MM.1S (cell line): ENCODE results near the gene LRIT3.
"Not testable (repeated sequence)": the region's sequence is repeated elsewhere in the genome, so short reads cannot be mapped to it uniquely, and the experiment has no call there.

Experiments
- DNase-seq: peaks from one replicate; pipeline ENCODE4 v3.0.0-alpha.2; 2015
- H2AFZ ChIP-seq: fragments of 300-600 bp; sonication (generic); 2 replicates; pipeline ENCODE4 v1.6.0; 2016; ENCODE audit warnings: antibody characterized with exemption, low read length
- H3F3A ChIP-seq: fragments of 300-600 bp; sonication (generic); 2 replicates; pipeline ENCODE4 v1.6.1; 2016; ENCODE audit warnings: mild to moderate bottlenecking, antibody characterized with exemption, low read length, moderate library complexity, mixed read lengths; ENCODE audit not compliant: insufficient read depth
- H3K27ac ChIP-seq: fragments of 300-600 bp; sonication (generic); 2 replicates; pipeline ENCODE4 v1.5.1; 2016; ENCODE audit warnings: mild to moderate bottlenecking, low read length
- H3K27me3 ChIP-seq: fragments of 300-600 bp; sonication (generic); replicated peaks from 2 replicates; pipeline ENCODE4 v1.6.0; 2016; ENCODE audit warnings: low read length; ENCODE audit not compliant: insufficient read depth
- H3K36me3 ChIP-seq: fragments of 300-600 bp; sonication (generic); replicated peaks from 2 replicates; pipeline ENCODE4 v1.6.1; 2016; ENCODE audit warnings: mild to moderate bottlenecking, low read length, mixed read lengths; ENCODE audit not compliant: insufficient read depth
- H3K4me1 ChIP-seq: fragments of 300-600 bp; sonication (generic); 2 replicates; pipeline ENCODE4 v1.6.1; 2016; ENCODE audit warnings: low read length, mixed read lengths
- H3K4me2 ChIP-seq: fragments of 300-600 bp; sonication (generic); 2 replicates; pipeline ENCODE4 v1.6.0; 2016; ENCODE audit warnings: low read depth, low read length
- H3K4me3 ChIP-seq: fragments of 300-600 bp; sonication (generic); 2 replicates; pipeline ENCODE4 v1.5.1; 2016; ENCODE audit warnings: low read length, mixed read lengths
- H3K79me2 ChIP-seq: fragments of 300-600 bp; sonication (generic); 2 replicates; pipeline ENCODE4 v1.6.1; 2016; ENCODE audit warnings: mixed run types, low read length, mixed read lengths
- H3K9ac ChIP-seq: fragments of 300-600 bp; sonication (generic); 2 replicates; pipeline ENCODE4 v1.6.1; 2016; ENCODE audit warnings: low read length, mixed read lengths
- H3K9me2 ChIP-seq: fragments of 300-600 bp; sonication (generic); replicated peaks from 2 replicates; pipeline ENCODE4 v1.6.1; 2016; ENCODE audit warnings: mild to moderate bottlenecking, low read length, mixed read lengths; ENCODE audit not compliant: insufficient read depth
- H3K9me3 ChIP-seq: fragments of 300-600 bp; sonication (generic); replicated peaks from 2 replicates; pipeline ENCODE4 v1.6.1; 2016; ENCODE audit warnings: mild to moderate bottlenecking, low read length, mixed read lengths; ENCODE audit not compliant: insufficient read depth
- H4K20me1 ChIP-seq: fragments of 300-600 bp; sonication (generic); 2 replicates; pipeline ENCODE4 v1.6.1; 2016; ENCODE audit warnings: mild to moderate bottlenecking, low read length, moderate library complexity, mixed read lengths; ENCODE audit not compliant: insufficient read depth
- CTCF ChIP-seq: fragments of 300-600 bp; sonication (generic); IDR thresholded peaks from 2 replicates; pipeline ENCODE4 v1.5.1; 2016; ENCODE audit warnings: antibody characterized with exemption, low read length, mixed read lengths
- EZH2 ChIP-seq: fragments of 300-600 bp; sonication (generic); optimal IDR thresholded peaks from 2 replicates; pipeline ENCODE3; 2017; ENCODE audit warnings: low read depth, mild to moderate bottlenecking, antibody characterized with exemption, low read length, mixed read lengths
- EZH2phosphoT487 ChIP-seq: fragments of 300-600 bp; sonication (generic); IDR thresholded peaks from 2 replicates; pipeline ENCODE4 v1.6.1; 2018; ENCODE audit warnings: antibody characterized with exemption, low read length

Gene LRIT3

GRCh38 chr4:109848501-109848900 is 594 bp downstream of the LRIT3 start:
- Histone ChIP-seq H3K79me2 (no peaks in the 10 kb centered on the region), H2AFZ (no peak overlapping the region), H3K27me3 (no peaks in the 10 kb centered on the region), H3K4me2 (no peak overlapping the region), H3F3A (no peaks in the 10 kb centered on the region), H3K9me3 (no peaks in the 10 kb centered on the region), H3K9ac (no peak overlapping the region), H3K36me3 (no peaks in the 10 kb centered on the region), H3K4me1 (no peaks in the 10 kb centered on the region), H4K20me1 (no peaks in the 10 kb centered on the region), H3K4me3 (no peak overlapping the region), H3K27ac (no peak overlapping the region), H3K9me2 (no peaks in the 10 kb centered on the region)
- no peak for TF ChIP-seq EZH2phosphoT487
- no peak for TF ChIP-seq EZH2
- TF ChIP-seq CTCF, result no peak
- DNase-seq, result no peak

GRCh38 chr4:109850601-109851000 is 2.7 kb downstream of the LRIT3 start:
- no peaks in the 10 kb centered on the region for H4K20me1 ChIP-seq
- H3K9ac ChIP-seq, result no peak overlapping the region
- no peak for DNase-seq
- no peak overlapping the region for H3K27ac ChIP-seq
- no peaks in the 10 kb centered on the region for H3F3A ChIP-seq
- no peak overlapping the region for H3K4me2 ChIP-seq
- no peak overlapping the region for H3K4me3 ChIP-seq
- no peaks in the 10 kb centered on the region for H3K36me3 ChIP-seq
- H3K4me1 ChIP-seq, result no peaks in the 10 kb centered on the region
- no peaks in the 10 kb centered on the region for H3K79me2 ChIP-seq
- H3K9me2 ChIP-seq, result no peaks in the 10 kb centered on the region
- no peak overlapping the region for H2AFZ ChIP-seq
- no peaks in the 10 kb centered on the region for H3K9me3 ChIP-seq
- TF ChIP-seq EZH2phosphoT487 (no peak), CTCF (no peak), EZH2 (no peak)
- H3K27me3 ChIP-seq, result no peaks in the 10 kb centered on the region

DNA sequence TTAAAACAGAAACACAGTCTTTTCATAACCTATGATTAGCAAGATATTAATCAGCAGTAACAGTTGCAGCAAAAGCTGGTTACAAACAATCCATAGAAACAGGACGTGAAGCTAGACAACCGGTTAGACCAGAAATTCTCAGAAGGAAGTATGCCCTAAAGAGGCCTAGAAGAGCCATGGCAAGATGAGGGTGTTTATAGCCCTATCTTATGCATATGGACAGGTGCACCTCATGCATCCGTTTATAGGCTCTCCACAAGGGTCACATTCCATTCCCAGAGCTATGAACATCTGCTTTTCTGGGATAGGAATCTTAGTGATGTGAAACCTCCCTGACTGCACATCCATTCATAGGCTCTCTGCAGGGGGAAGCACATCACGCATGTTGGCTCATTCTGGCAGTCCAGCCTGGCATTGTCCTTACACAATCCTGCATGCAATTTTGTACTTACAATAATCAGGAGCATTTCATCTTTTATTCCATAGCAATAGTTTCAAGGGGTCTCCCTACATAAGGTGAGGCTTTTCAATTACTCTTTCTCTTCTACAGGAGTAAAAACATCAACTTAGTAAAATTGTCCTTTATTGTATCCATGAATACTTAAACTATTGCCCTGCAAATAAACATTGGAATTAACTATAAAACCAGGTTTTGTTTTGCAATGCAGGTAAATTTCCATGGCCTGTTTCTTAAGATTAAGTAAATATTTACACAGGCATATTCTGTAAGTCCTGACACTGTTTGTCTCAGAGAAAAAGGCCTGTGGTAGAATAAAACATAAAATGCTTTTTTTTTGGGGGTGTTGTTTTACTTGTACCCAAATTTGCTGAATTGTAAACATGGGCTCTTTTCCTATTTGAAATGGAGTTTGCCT is 11.8 kb downstream of the LRIT3 start:
- not testable (repeated sequence) for H3K9me3 ChIP-seq, H3K79me2 ChIP-seq, H3K4me2 ChIP-seq, H3K4me3 ChIP-seq, H3K36me3 ChIP-seq, H3K9me2 ChIP-seq, H3K27ac ChIP-seq, DNase-seq, H3K9ac ChIP-seq, H2AFZ ChIP-seq, H3F3A ChIP-seq, H4K20me1 ChIP-seq, H3K27me3 ChIP-seq, H3K4me1 ChIP-seq

DNA sequence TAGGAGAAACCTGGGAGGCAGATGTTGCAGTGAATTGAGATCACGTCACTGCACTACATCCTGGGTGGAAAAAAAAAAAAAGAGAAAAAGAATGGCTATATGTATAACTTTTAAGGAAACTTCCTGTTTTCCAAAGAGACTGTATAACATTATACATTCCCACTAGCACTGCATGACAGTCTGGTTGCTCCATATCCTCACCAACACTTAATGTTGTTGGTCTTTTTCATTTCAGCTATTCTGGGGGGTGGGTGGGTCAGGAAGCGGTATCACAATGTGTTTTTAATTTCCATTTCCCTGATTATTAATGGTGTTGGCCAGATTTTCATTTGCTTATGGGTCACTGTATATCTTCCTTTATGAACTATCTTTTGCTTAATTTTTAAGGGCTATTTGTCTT is 13.4 kb downstream of the LRIT3 start:
- Histone ChIP-seq H4K20me1 (no peaks in the 10 kb centered on the region), H3K4me3 (no peak overlapping the region), H3K27ac (no peak overlapping the region), H3K79me2 (no peaks in the 10 kb centered on the region), H2AFZ (no peak overlapping the region), H3K4me2 (no peak overlapping the region), H3K9ac (no peak overlapping the region), H3F3A (no peaks in the 10 kb centered on the region), H3K9me2 (no peaks in the 10 kb centered on the region), H3K4me1 (no peaks in the 10 kb centered on the region), H3K9me3 (no peaks in the 10 kb centered on the region), H3K27me3 (no peaks in the 10 kb centered on the region), H3K36me3 (no peaks in the 10 kb centered on the region)
- no peak for DNase-seq
- TF ChIP-seq CTCF, result no peak
- no peak for TF ChIP-seq EZH2
- TF ChIP-seq EZH2phosphoT487, result no peak
